Mesenchymal stem cell (in vitro differentiated cells and primary cell): ENCODE measurements around the gene CLEC4G.

ENCODE experiments used
- DNase-seq: peaks from one replicate; pipeline ENCODE4 v3.0.0-alpha.2; 2013
- H2AFZ ChIP-seq: one replicate; pipeline ENCODE4 v1.6.1; 2013; ENCODE audit warnings: low read depth, mild to moderate bottlenecking, control low read depth, inconsistent platforms, low read length, moderate library complexity
- H2AK5ac ChIP-seq: 2 replicates; pipeline ENCODE4 v1.6.1; 2013; ENCODE audit warnings: low read length, moderate library complexity, mild to moderate bottlenecking, inconsistent platforms; ENCODE audit not compliant: severe bottlenecking
- H2BK120ac ChIP-seq: one replicate; pipeline ENCODE4 v1.6.1; 2013; ENCODE audit warnings: low read depth, mild to moderate bottlenecking, inconsistent platforms, low read length, moderate library complexity
- H2BK12ac ChIP-seq, 2 experiments: one replicate each; pipeline ENCODE4 v1.6.1; 2013; ENCODE audit warnings: inconsistent platforms in 2 of 2, low read length in 2 of 2, mild to moderate bottlenecking in 2 of 2, moderate library complexity in 2 of 2, control low read depth in 1 of 2
- H2BK15ac ChIP-seq: one replicate; pipeline ENCODE4 v1.6.1; 2013; ENCODE audit warnings: mild to moderate bottlenecking, low read depth, inconsistent platforms; ENCODE audit not compliant: poor library complexity, severe bottlenecking
- H2BK5ac ChIP-seq: 2 replicates; pipeline ENCODE4 v1.6.1; 2013; ENCODE audit warnings: low read depth, mild to moderate bottlenecking, low read length, control low read depth, inconsistent platforms; ENCODE audit not compliant: poor library complexity, severe bottlenecking
- H3K14ac ChIP-seq, 2 experiments: one replicate each; pipeline ENCODE4 v1.6.1; 2013; ENCODE audit warnings: inconsistent platforms in 2 of 2, low read length in 2 of 2, control low read depth in 1 of 2, mild to moderate bottlenecking in 1 of 2, moderate library complexity in 1 of 2
- H3K18ac ChIP-seq, 2 experiments: one replicate each; pipeline ENCODE4 v1.6.1; 2013; ENCODE audit warnings: inconsistent platforms in 2 of 2, low read length in 2 of 2, control low read depth in 1 of 2, low read depth in 1 of 2, mild to moderate bottlenecking in 1 of 2
- H3K23ac ChIP-seq, 2 experiments: one replicate each; pipeline ENCODE4 v1.6.1; 2013; ENCODE audit warnings: inconsistent platforms in 2 of 2, low read length in 2 of 2, mild to moderate bottlenecking in 2 of 2, moderate library complexity in 2 of 2, control low read depth in 1 of 2
- H3K27ac ChIP-seq: 2 replicates; pipeline ENCODE4 v1.5.1; 2013; ENCODE audit warnings: mild to moderate bottlenecking, moderate library complexity, low read length, control low read depth, inconsistent platforms; ENCODE audit not compliant: poor library complexity, severe bottlenecking
- H3K27me3 ChIP-seq, 2 experiments: 2 replicates each; pipeline versions ENCODE4 v1.6.1 to v1.7.0; 2013; ENCODE audit warnings: low read length in 2 of 2, mild to moderate bottlenecking in 2 of 2, moderate library complexity in 2 of 2, control low read depth in 1 of 2, inconsistent platforms in 1 of 2; ENCODE audit not compliant: control insufficient read depth in 1 of 2, insufficient read depth in 1 of 2
- H3K36me3 ChIP-seq, 2 experiments: 2 replicates each; pipeline versions ENCODE4 v1.6.1 to v1.7.0; 2013; ENCODE audit warnings: low read length in 2 of 2, control low read depth in 1 of 2, inconsistent platforms in 1 of 2, low read depth in 1 of 2, mild to moderate bottlenecking in 1 of 2; ENCODE audit not compliant: insufficient read depth in 2 of 2, control insufficient read depth in 1 of 2
- H3K4ac ChIP-seq, 2 experiments: one replicate each; pipeline ENCODE4 v1.6.1; 2013; ENCODE audit warnings: inconsistent platforms in 2 of 2, low read length in 2 of 2, mild to moderate bottlenecking in 2 of 2, moderate library complexity in 2 of 2, control low read depth in 1 of 2, low read depth in 1 of 2
- H3K4me1 ChIP-seq: 2 replicates; pipeline ENCODE4 v1.6.1; 2013; ENCODE audit warnings: low read depth, low read length, control low read depth; ENCODE audit not compliant: control insufficient read depth, insufficient read depth
- H3K4me2 ChIP-seq: 2 replicates; pipeline ENCODE4 v1.6.1; 2013; ENCODE audit warnings: low read length, mild to moderate bottlenecking, inconsistent platforms; ENCODE audit not compliant: poor library complexity, severe bottlenecking
- H3K4me3 ChIP-seq, 2 experiments: 2 replicates each; pipeline versions ENCODE4 v1.5.1 to v1.7.0; 2013; ENCODE audit warnings: low read length in 2 of 2, mild to moderate bottlenecking in 2 of 2, control low read depth in 1 of 2, low read depth in 1 of 2; ENCODE audit not compliant: insufficient read depth in 1 of 2
- H3K79me1 ChIP-seq: replicated peaks from 2 replicates; pipeline ENCODE4 v1.6.1; 2013; ENCODE audit warnings: mild to moderate bottlenecking, control low read depth, low read length, inconsistent platforms; ENCODE audit not compliant: poor library complexity, severe bottlenecking
- H3K9ac ChIP-seq: 2 replicates; pipeline ENCODE4 v1.7.0; 2013; ENCODE audit warnings: mild to moderate bottlenecking, low read length, moderate library complexity
- H3K9me3 ChIP-seq: 2 replicates; pipeline ENCODE4 v1.7.0; 2013; ENCODE audit warnings: mild to moderate bottlenecking, low read length; ENCODE audit not compliant: control insufficient read depth
- H4K8ac ChIP-seq: one replicate; pipeline ENCODE4 v1.6.1; 2013; ENCODE audit warnings: inconsistent platforms, mild to moderate bottlenecking, low read length, moderate library complexity
- H4K91ac ChIP-seq: one replicate; pipeline ENCODE4 v1.6.1; 2013; ENCODE audit warnings: mild to moderate bottlenecking, low read length, inconsistent platforms
- WGBS: methylation state at CpG from one replicate; pipeline ENCODE4 v1.1.7; 2013; ENCODE audit warnings: mixed read lengths; 5-methylcytosine and 5-hydroxymethylcytosine counted together

The CLEC4G gene

DNA sequence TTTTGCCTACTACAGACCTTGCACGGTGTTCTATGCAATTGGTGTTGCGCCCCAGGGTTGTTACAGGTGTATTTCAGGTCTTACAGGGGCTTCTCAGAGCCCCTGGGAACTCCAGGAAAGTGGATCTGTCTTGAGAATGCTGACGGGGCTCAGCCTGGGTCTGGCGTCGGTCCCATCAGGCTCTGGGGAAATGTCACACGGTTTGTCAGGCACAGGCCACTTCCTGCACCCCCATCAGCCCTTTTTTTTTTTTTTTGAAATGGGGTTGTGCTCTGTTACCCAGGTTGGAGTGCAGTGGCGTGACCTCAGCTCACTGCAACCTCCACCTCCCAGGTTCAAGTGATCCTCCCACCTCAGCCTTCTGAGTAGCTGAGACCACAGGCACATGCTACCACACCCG lies 13.2 kb downstream of the CLEC4G start:
- Histone ChIP-seq H2BK120ac (no peak overlapping the region), H2BK15ac (no peak overlapping the region), H3K4me1 (no peaks in the 10 kb centered on the region), H3K9me3 (peaks cover 2% of the 10 kb centered on the region), H4K8ac (no peak overlapping the region), H3K36me3 (no peaks in the 10 kb centered on the region), H2AK5ac (no peak overlapping the region), H3K79me1 (no peaks in the 10 kb centered on the region), H3K18ac (no peak overlapping the region), H3K27me3 (peaks cover 0 to 25% of the 10 kb centered on the region in 2 experiments), H2BK12ac (no peak overlapping the region), H3K4ac (no peak overlapping the region), H2BK5ac (no peak overlapping the region), H3K27ac (no peak overlapping the region), H2AFZ (no peak overlapping the region), H3K23ac (no peak overlapping the region), H3K4me2 (no peak overlapping the region), H3K14ac (no peak overlapping the region), H4K91ac (no peak overlapping the region), H3K9ac (no peak overlapping the region), H3K4me3 (no peak overlapping the region)
- 71% methylated on average over 8 of the region's 8 CpGs for WGBS
- no peak for DNase-seq

DNA sequence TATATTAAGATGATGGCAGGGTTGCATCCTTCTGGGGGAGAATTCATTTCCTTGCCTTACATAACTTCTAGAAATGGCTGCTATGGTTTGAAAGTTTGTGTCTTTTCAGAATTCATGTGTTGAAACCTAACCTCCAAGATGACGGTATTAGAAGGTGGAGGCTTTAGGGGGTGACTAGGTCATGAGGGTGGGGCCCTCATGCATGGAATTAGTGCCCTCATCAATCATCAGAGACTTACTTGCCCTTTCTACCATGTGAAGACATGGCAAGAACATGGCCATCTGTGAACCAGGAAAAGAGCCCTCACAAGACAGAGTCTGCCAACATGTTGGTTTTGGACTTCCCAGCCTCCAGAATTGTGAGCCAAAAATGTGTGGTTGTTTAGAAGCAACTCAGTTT lies 15.1 kb downstream of the CLEC4G start:
- H2AFZ ChIP-seq = no peak overlapping the region
- H3K18ac ChIP-seq = no peak overlapping the region
- no peak overlapping the region for H3K4me3 ChIP-seq
- no peaks in the 10 kb centered on the region for H3K79me1 ChIP-seq
- H3K14ac ChIP-seq = no peak overlapping the region
- H3K27ac ChIP-seq = no peak overlapping the region
- no peak overlapping the region for H3K4ac ChIP-seq
- no peak overlapping the region for H2BK5ac ChIP-seq
- peaks cover 0 to 12% of the 10 kb centered on the region in 2 experiments for H3K27me3 ChIP-seq
- WGBS = 50% methylated on average over 1 of the region's 1 CpG
- H3K4me1 ChIP-seq = no peaks in the 10 kb centered on the region
- no peak overlapping the region for H3K23ac ChIP-seq
- H3K9me3 ChIP-seq = peaks cover 2% of the 10 kb centered on the region
- no peak overlapping the region for H2BK12ac ChIP-seq
- no peaks in the 10 kb centered on the region for H3K36me3 ChIP-seq
- no peak overlapping the region for H2BK15ac ChIP-seq
- no peak overlapping the region for H3K4me2 ChIP-seq
- no peak overlapping the region for H2AK5ac ChIP-seq
- no peak overlapping the region for H2BK120ac ChIP-seq
- no peak overlapping the region for H3K9ac ChIP-seq
- DNase-seq = no peak
- no peak overlapping the region for H4K91ac ChIP-seq
- H4K8ac ChIP-seq = no peak overlapping the region

DNA sequence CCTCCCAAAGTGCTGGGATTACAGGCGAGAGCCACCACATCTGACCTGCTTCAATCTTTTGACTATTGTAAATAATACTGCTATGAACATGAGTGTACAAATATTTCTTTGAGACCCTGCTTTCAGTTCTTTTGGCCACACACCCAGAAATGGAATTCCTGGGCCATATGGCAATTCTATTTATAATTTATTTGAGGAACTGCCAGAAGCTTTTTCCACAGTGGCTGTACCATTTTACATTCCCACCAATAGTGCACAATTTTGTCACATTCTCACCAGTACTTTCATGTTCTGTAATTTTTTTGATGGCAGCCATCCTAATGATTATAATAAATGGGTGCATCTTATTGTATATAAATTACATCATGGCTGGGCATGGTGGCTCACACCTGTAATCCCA lies 16.2 kb downstream of the CLEC4G start:
- Histone ChIP-seq H2BK5ac (no peak overlapping the region), H3K79me1 (no peaks in the 10 kb centered on the region), H2AK5ac (no peak overlapping the region), H3K9me3 (peaks cover 2% of the 10 kb centered on the region), H2AFZ (no peak overlapping the region), H2BK12ac (no peak overlapping the region), H3K4me2 (no peak overlapping the region), H3K36me3 (no peaks in the 10 kb centered on the region), H3K14ac (no peak overlapping the region), H3K4me1 (no peaks in the 10 kb centered on the region), H3K23ac (no peak overlapping the region), H3K9ac (no peak overlapping the region), H3K27ac (no peak overlapping the region), H3K18ac (no peak overlapping the region), H3K4me3 (no peak overlapping the region), H3K4ac (no peak overlapping the region), H4K91ac (no peak overlapping the region), H2BK15ac (no peak overlapping the region), H2BK120ac (no peak overlapping the region), H3K27me3 (peaks cover 0 to 12% of the 10 kb centered on the region in 2 experiments), H4K8ac (no peak overlapping the region)
- no CpG with 5 or more reads among the region's 1 CpG for WGBS
- no peak for DNase-seq

DNA sequence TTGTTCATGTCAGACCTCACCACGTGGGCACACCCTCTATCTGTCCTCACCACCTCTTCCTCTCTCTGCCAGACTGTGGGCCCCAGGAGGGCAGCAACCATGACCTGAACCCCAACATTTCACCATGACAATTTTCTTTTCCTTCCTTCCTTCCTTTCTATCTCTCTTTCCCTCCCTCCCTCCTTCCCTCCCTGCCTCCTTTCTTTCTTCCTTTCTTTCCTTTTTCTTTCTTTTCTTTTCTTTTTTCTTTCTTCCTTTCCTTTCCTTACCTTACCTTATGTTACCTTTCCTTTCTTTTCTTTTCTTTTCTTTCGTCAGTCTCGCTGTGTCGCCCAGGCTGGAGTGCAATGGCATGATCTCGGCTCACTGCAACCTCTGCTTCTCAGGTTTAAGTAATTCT lies 21.3 kb downstream of the CLEC4G start:
- H3K4me2 ChIP-seq = no peak overlapping the region
- no peak overlapping the region for H2BK120ac ChIP-seq
- no peak overlapping the region for H3K14ac ChIP-seq
- no peaks in the 10 kb centered on the region for H3K4me1 ChIP-seq
- H4K91ac ChIP-seq = no peak overlapping the region
- H2BK5ac ChIP-seq = no peak overlapping the region
- no peak overlapping the region for H3K4ac ChIP-seq
- H3K9ac ChIP-seq = no peak overlapping the region
- H3K9me3 ChIP-seq = no peaks in the 10 kb centered on the region
- no peak overlapping the region for H3K23ac ChIP-seq
- 81% methylated on average over 5 of the region's 5 CpGs for WGBS
- H4K8ac ChIP-seq = no peak overlapping the region
- DNase-seq = no peak
- H3K18ac ChIP-seq = no peak overlapping the region
- H3K27me3 ChIP-seq = peaks cover 0 to 25% of the 10 kb centered on the region in 2 experiments
- H3K27ac ChIP-seq = no peak overlapping the region
- no peak overlapping the region for H2AK5ac ChIP-seq
- no peaks in the 10 kb centered on the region for H3K36me3 ChIP-seq
- no peaks in the 10 kb centered on the region for H3K79me1 ChIP-seq
- no peak overlapping the region for H3K4me3 ChIP-seq
- no peak overlapping the region for H2AFZ ChIP-seq
- H2BK15ac ChIP-seq = no peak overlapping the region
- no peak overlapping the region for H2BK12ac ChIP-seq
